ENCODE measurements around the gene MLNR.

The MLNR gene

GRCh38 chr13:49220036-49220855 lies at the start of gene MLNR:
Gene MLNR (plus strand): TSS chr13:49220338. CDS start chr13:49220338, 0 bp downstream.
- H3K4me3 Mint-ChIP-seq = peak within 1 kb of the TSS; percentile 74
- peaks cover 13% of the 10 kb centered on the region for H3K4me1 Mint-ChIP-seq
- H3K27me3 Mint-ChIP-seq = peaks cover 40% of the 10 kb centered on the region
- H3K9me3 Mint-ChIP-seq = no peaks in the 10 kb centered on the region
- no peak within 1 kb of the TSS for H3K27ac Mint-ChIP-seq
- H3K36me3 Mint-ChIP-seq = peaks cover 4% of the 10 kb centered on the region

- Mint-ChIP-seq H3K4me1 (peaks cover 11% of the 10 kb centered on the region), H3K27ac (no peak overlapping the region), H3K36me3 (peaks cover 26% of the 10 kb centered on the region), H3K4me3 (no peak overlapping the region), H3K9me3 (no peaks in the 10 kb centered on the region), H3K27me3 (no peaks in the 10 kb centered on the region)
Measured at GRCh38 chr13:49171359-49171758, 48.8 kb upstream of the MLNR start.

GRCh38 chr13:49183672-49184325 lies 36.3 kb upstream of the MLNR start:
- Mint-ChIP-seq H3K36me3 (peaks cover 25% of the 10 kb centered on the region), H3K9me3 (no peaks in the 10 kb centered on the region)

GRCh38 chr13:49184621-49185020 lies 35.5 kb upstream of the MLNR start:
- no peak overlapping the region for H3K4me3 Mint-ChIP-seq
- H3K27me3 Mint-ChIP-seq = no peaks in the 10 kb centered on the region
- no peaks in the 10 kb centered on the region for H3K9me3 Mint-ChIP-seq
- H3K4me1 Mint-ChIP-seq = peaks cover 14% of the 10 kb centered on the region
- no peak overlapping the region for H3K27ac Mint-ChIP-seq
- peaks cover 22% of the 10 kb centered on the region for H3K36me3 Mint-ChIP-seq

More at GRCh38 chr13:49183672-49184325, 36.3 kb upstream of the MLNR start:
- no peaks in the 10 kb centered on the region for H3K27me3 Mint-ChIP-seq
- no peak overlapping the region for H3K27ac Mint-ChIP-seq
- H3K4me1 Mint-ChIP-seq = peaks cover 14% of the 10 kb centered on the region
- no peak overlapping the region for H3K4me3 Mint-ChIP-seq

- Mint-ChIP-seq H3K9me3 (no peaks in the 10 kb centered on the region), H3K36me3 (peaks cover 21% of the 10 kb centered on the region), H3K4me3 (no peak overlapping the region), H3K27ac (peak overlapping the region; percentile 30), H3K4me1 (peaks cover 14% of the 10 kb centered on the region), H3K27me3 (no peaks in the 10 kb centered on the region)
Measured at GRCh38 chr13:49185264-49185663, 34.9 kb upstream of the MLNR start.

- Mint-ChIP-seq H3K27me3 (no peaks in the 10 kb centered on the region), H3K9me3 (no peaks in the 10 kb centered on the region), H3K4me1 (peaks cover 10% of the 10 kb centered on the region), H3K27ac (no peak overlapping the region), H3K36me3 (peaks cover 18% of the 10 kb centered on the region), H3K4me3 (no peak overlapping the region)
Measured at GRCh38 chr13:49190901-49191300, 29.2 kb upstream of the MLNR start.

GRCh38 chr13:49206641-49207040 lies 13.5 kb upstream of the MLNR start:
- Mint-ChIP-seq H3K36me3 (peaks cover 21% of the 10 kb centered on the region), H3K27ac (no peak overlapping the region), H3K27me3 (no peaks in the 10 kb centered on the region), H3K4me3 (no peak overlapping the region), H3K9me3 (no peaks in the 10 kb centered on the region), H3K4me1 (no peaks in the 10 kb centered on the region)

- no peaks in the 10 kb centered on the region for H3K4me1 Mint-ChIP-seq
- no peaks in the 10 kb centered on the region for H3K9me3 Mint-ChIP-seq
- H3K4me3 Mint-ChIP-seq = no peak overlapping the region
- no peak overlapping the region for H3K27ac Mint-ChIP-seq
- H3K27me3 Mint-ChIP-seq = no peaks in the 10 kb centered on the region
- H3K36me3 Mint-ChIP-seq = peaks cover 17% of the 10 kb centered on the region
Measured at GRCh38 chr13:49208619-49209018, 11.5 kb upstream of the MLNR start.

- no peak overlapping the region for H3K4me3 Mint-ChIP-seq
- H3K4me1 Mint-ChIP-seq = peaks cover 6% of the 10 kb centered on the region
- no peak overlapping the region for H3K27ac Mint-ChIP-seq
- H3K36me3 Mint-ChIP-seq = peaks cover 11% of the 10 kb centered on the region
- no peaks in the 10 kb centered on the region for H3K9me3 Mint-ChIP-seq
- H3K27me3 Mint-ChIP-seq = no peaks in the 10 kb centered on the region
Measured at GRCh38 chr13:49210114-49210513, 10.0 kb upstream of the MLNR start.

GRCh38 chr13:49210669-49211068 lies 9.5 kb upstream of the MLNR start:
- Mint-ChIP-seq H3K9me3 (no peaks in the 10 kb centered on the region), H3K36me3 (peaks cover 8% of the 10 kb centered on the region), H3K4me1 (peaks cover 8% of the 10 kb centered on the region), H3K27ac (no peak overlapping the region), H3K27me3 (no peaks in the 10 kb centered on the region), H3K4me3 (no peak overlapping the region)

GRCh38 chr13:49213539-49213938 lies 6.6 kb upstream of the MLNR start:
- peaks cover 6% of the 10 kb centered on the region for H3K36me3 Mint-ChIP-seq

GRCh38 chr13:49213997-49214916 lies 5.9 kb upstream of the MLNR start:
- peaks cover 6% of the 10 kb centered on the region for H3K36me3 Mint-ChIP-seq
- peaks cover 13% of the 10 kb centered on the region for H3K4me1 Mint-ChIP-seq
- no peak overlapping the region for H3K27ac Mint-ChIP-seq
- H3K27me3 Mint-ChIP-seq = peaks cover 19% of the 10 kb centered on the region
- H3K9me3 Mint-ChIP-seq = no peaks in the 10 kb centered on the region
- no peak overlapping the region for H3K4me3 Mint-ChIP-seq

More at GRCh38 chr13:49213539-49213938, 6.6 kb upstream of the MLNR start:
- Mint-ChIP-seq H3K27me3 (peaks cover 11% of the 10 kb centered on the region), H3K9me3 (no peaks in the 10 kb centered on the region), H3K4me1 (peaks cover 13% of the 10 kb centered on the region), H3K4me3 (no peak overlapping the region), H3K27ac (no peak overlapping the region)

GRCh38 chr13:49214917-49215376 lies 5.2 kb upstream of the MLNR start:
- no peaks in the 10 kb centered on the region for H3K9me3 Mint-ChIP-seq
- no peak overlapping the region for H3K4me3 Mint-ChIP-seq
- peaks cover 24% of the 10 kb centered on the region for H3K27me3 Mint-ChIP-seq
- H3K4me1 Mint-ChIP-seq = peaks cover 13% of the 10 kb centered on the region
- H3K36me3 Mint-ChIP-seq = peaks cover 6% of the 10 kb centered on the region
- H3K27ac Mint-ChIP-seq = no peak overlapping the region

- Mint-ChIP-seq H3K9me3 (no peaks in the 10 kb centered on the region), H3K4me1 (peaks cover 15% of the 10 kb centered on the region), H3K27me3 (peaks cover 26% of the 10 kb centered on the region), H3K27ac (no peak overlapping the region), H3K4me3 (no peak overlapping the region), H3K36me3 (peaks cover 4% of the 10 kb centered on the region)
Measured at GRCh38 chr13:49216334-49216733, 3.8 kb upstream of the MLNR start.

GRCh38 chr13:49217962-49218492 lies 2.1 kb upstream of the MLNR start:
- peaks cover 40% of the 10 kb centered on the region for H3K27me3 Mint-ChIP-seq

More at GRCh38 chr13:49217962-49218492, 2.1 kb upstream of the MLNR start:
- H3K4me1 Mint-ChIP-seq = peaks cover 21% of the 10 kb centered on the region
- H3K27ac Mint-ChIP-seq = peak overlapping the region; percentile 1
- H3K9me3 Mint-ChIP-seq = no peaks in the 10 kb centered on the region
- H3K36me3 Mint-ChIP-seq = peaks cover 4% of the 10 kb centered on the region
- no peak overlapping the region for H3K4me3 Mint-ChIP-seq

All from activated naive CD4-positive, alpha-beta T cell treated with anti-CD3 and anti-CD28 coated beads, Interleukin-2, amount 50 U/mL, for 24 hours (primary cell).